GM12878 (cell line): ENCODE data around the gene ZNF79.

Experiments
- CBX5 ChIP-seq: sonication (generic); IDR thresholded peaks from 2 replicates; pipeline ENCODE4 v1.6.1; 2016; ENCODE audit warnings: low read depth, moderate library complexity, mild to moderate bottlenecking, inconsistent platforms
- CTCF ChIP-seq, 3 experiments: IDR thresholded peaks in 2 of 3; conservative IDR thresholded peaks in 1 of 3; 2 replicates each; pipeline ENCODE4 v1.5.1; 2011; ENCODE audit warnings: low read depth in 3 of 3, low read length in 3 of 3, mild to moderate bottlenecking in 3 of 3, control low read depth in 2 of 3, moderate library complexity in 2 of 3, inconsistent platforms in 1 of 3, mixed read lengths in 1 of 3; ENCODE audit not compliant: control insufficient read depth in 2 of 3, insufficient read depth in 1 of 3; ENCODE audit errors: extremely low read depth in 1 of 3

DNA sequence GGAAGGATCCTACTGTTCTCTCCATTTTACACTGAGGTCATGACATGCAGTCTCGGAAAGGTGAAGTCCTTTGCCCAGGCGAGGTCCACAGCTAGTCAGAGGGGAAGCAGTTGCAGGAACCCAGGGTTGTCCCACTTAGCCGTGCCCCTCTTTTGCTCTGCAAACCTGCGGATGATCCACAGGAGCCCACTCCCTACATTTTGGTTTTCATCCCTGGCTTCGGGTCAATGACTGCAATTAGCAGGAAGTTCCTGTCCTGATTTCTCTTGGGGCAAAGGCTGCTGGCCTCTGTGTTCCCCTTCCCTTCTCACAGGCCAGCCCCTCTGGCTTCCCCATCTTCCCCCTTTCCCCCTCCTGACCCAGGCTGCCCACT lies 25.9 kb upstream of the ZNF79 start:
- TF ChIP-seq CTCF (IDR thresholded peaks at IDR 0.05 in 2 of 3, conservative IDR thresholded peaks at IDR 0.05 in 1 of 3; ENCODE audit: control insufficient read depth in 2 of 3, extremely low read depth in 1 of 3, insufficient read depth in 1 of 3, low read depth in 3 of 3, low read length in 3 of 3) (no peak), CBX5 (no peak)
